Measurements from ENCODE around the gene MYBPHL. TPM values are rescaled to one million over a fixed set of nuclear protein-coding genes. Genes with fewer than 3 reads are reported as not detected.

Gene MYBPHL
- total RNA-seq, 2 donors from 2014 or later = not detected

DNA sequence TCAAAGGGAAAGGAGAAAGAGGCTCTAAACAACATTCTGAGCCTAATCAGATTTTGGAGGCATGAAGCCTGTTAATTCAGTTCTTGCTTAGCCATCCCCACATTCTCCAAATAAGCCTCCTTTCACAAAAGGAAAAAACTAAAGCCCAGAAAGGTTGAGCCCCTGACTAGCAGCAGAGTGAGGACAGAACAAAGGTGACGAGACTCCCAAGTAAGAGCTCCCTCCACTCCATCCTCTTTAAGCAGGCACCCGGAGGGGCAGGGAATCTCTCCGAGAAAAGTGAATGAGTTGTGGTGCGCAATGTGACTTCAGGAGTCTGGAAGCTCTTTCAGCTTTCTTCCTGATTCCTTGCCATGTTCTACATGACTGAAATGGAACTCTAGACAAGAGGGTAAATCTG is 43.4 kb upstream of the MYBPHL start:
- Histone ChIP-seq H3K9ac (ENCODE audit: low read depth in 2 of 2, low read length in 2 of 2) (no peak overlapping the region), H3K9me3 (no peaks in the 10 kb centered on the region), H3K4me1 (peaks cover 3% of the 10 kb centered on the region), H3K27ac (no peak overlapping the region), H3K4me3 (no peak overlapping the region), H3K36me3 (no peaks in the 10 kb centered on the region), H3K27me3 (no peaks in the 10 kb centered on the region)
- intact Hi-C loops (cut with DNase I) = loop anchor here (5.0 kb wide), 1 partner anchor 42 kb away; no protein-coding TSS in a partner anchor
- DNase-seq = no peak
- TF ChIP-seq, protein P1, sequence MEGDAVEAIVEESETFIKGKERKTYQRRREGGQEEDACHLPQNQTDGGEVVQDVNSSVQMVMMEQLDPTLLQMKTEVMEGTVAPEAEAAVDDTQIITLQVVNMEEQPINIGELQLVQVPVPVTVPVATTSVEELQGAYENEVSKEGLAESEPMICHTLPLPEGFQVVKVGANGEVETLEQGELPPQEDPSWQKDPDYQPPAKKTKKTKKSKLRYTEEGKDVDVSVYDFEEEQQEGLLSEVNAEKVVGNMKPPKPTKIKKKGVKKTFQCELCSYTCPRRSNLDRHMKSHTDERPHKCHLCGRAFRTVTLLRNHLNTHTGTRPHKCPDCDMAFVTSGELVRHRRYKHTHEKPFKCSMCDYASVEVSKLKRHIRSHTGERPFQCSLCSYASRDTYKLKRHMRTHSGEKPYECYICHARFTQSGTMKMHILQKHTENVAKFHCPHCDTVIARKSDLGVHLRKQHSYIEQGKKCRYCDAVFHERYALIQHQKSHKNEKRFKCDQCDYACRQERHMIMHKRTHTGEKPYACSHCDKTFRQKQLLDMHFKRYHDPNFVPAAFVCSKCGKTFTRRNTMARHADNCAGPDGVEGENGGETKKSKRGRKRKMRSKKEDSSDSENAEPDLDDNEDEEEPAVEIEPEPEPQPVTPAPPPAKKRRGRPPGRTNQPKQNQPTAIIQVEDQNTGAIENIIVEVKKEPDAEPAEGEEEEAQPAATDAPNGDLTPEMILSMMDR (IDR thresholded peaks at IDR 0.05) = no peak

DNA sequence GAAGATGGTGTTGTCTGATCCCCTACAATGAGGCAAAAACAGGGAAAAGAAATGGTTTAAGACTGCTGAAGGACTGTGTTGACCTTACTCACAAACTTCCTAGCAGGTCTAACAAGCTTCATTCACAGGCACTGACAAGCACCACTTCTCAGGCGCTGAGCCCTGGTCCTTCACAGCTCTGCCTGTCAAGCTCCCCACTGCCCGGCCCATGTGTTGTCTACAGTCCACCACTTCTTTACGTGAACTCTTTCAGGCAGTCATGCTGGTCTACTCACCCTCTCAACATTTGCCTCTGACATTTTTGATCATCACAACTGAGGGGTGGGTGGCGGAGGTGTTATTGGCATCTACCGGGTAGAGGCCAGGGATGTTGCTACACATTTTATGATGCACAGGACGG is 40.7 kb upstream of the MYBPHL start:
- intact Hi-C loops (cut with DNase I) = no loop called here
- Histone ChIP-seq H3K9ac (ENCODE audit: low read depth in 2 of 2, low read length in 2 of 2) (no peak overlapping the region), H3K9me3 (no peaks in the 10 kb centered on the region), H3K27ac (no peak overlapping the region), H3K4me3 (no peak overlapping the region), H3K36me3 (no peaks in the 10 kb centered on the region), H3K27me3 (no peaks in the 10 kb centered on the region), H3K4me1 (peaks cover 3% of the 10 kb centered on the region)
- DNase-seq = no peak
- TF ChIP-seq, protein P1 (IDR thresholded peaks at IDR 0.05) = no peak

DNA sequence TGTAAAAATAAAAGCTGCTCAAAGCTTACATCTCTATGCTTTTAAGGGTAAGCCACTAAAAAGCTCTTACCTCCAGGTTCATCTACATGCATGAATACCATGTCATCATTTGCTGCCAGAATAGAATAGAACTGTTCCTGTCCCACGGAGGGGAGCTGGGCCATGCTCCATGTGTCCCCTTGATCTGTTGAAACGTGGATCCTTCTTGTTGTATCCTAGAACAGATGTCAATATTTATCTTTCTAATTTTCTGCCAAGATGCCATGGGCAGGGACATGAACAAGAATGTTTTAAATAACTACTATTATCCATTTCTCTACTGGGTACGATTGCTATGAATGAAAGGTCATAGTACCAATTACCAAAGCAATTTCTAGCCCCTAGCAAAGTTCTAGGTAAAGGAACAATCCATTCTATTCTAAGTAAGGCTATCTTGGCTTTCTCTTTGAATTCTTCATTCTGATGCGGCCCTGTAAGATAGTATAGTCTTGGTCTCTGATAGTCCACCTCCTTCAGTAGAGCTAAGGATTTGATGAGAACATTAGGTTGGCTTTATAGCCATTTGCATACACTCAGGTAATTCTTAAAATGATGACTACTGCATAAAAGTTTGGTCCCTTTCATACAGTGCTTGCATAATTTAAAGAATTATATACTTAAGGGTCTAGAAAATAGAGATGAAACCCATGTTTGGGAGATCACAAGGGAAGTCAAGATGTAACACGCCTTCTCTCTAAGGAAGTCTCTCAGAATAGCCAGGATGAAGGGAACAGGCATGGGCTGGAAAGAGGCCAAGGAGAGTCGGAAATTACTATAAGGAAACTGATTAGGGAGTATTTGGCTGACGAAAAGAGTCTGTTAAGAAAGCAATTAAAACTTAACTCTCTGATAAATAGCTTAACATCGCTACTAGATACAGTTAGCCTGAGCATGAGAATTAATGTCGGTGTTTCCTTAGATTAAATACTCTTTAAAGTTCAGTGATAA is 35.4 kb upstream of the MYBPHL start:
- intact Hi-C loops (cut with DNase I) = no loop called here
- no peak overlapping the region for H3K27ac ChIP-seq

DNA sequence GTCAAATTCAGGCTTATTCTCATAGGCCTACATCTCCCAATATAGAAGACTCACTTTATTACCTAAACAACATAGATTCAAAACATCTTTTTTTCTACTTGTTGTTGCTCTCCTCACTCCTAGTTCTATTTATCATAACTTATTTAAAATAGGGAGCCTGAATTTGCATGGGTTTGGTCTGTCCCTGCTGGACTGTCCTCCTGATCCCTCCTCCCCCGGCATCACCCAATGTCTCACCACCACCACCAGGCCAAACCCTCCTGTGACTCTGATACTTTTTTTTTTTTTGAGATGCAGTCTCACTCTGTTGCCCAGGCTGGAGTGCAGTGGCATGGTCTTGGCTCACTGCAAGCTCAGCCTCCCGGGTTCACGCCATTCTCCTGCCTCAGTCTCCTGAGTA is 31.8 kb upstream of the MYBPHL start:
- no peaks in the 10 kb centered on the region for H3K4me1 ChIP-seq
- intact Hi-C loops (cut with DNase I) = no loop called here
- H3K9ac ChIP-seq (ENCODE audit: low read depth in 2 of 2, low read length in 2 of 2) = no peak overlapping the region
- no peak for DNase-seq
- H3K27ac ChIP-seq = no peak overlapping the region
- peaks cover 3% of the 10 kb centered on the region for H3K36me3 ChIP-seq
- no peaks in the 10 kb centered on the region for H3K9me3 ChIP-seq
- TF ChIP-seq, protein P1 (IDR thresholded peaks at IDR 0.05) = no peak
- no peak overlapping the region for H3K4me3 ChIP-seq
- no peaks in the 10 kb centered on the region for H3K27me3 ChIP-seq

More for the DNA sequence above, 35.4 kb upstream of the MYBPHL start:
- no peak for DNase-seq
- H3K27me3 ChIP-seq = no peaks in the 10 kb centered on the region
- no peak overlapping the region for H3K4me3 ChIP-seq
- H3K36me3 ChIP-seq = no peaks in the 10 kb centered on the region
- H3K4me1 ChIP-seq = no peaks in the 10 kb centered on the region
- no peak overlapping the region for H3K9ac ChIP-seq (ENCODE audit: low read depth in 2 of 2, low read length in 2 of 2)
- TF ChIP-seq, protein P1 (IDR thresholded peaks at IDR 0.05) = no peak
- H3K9me3 ChIP-seq = no peaks in the 10 kb centered on the region

DNA sequence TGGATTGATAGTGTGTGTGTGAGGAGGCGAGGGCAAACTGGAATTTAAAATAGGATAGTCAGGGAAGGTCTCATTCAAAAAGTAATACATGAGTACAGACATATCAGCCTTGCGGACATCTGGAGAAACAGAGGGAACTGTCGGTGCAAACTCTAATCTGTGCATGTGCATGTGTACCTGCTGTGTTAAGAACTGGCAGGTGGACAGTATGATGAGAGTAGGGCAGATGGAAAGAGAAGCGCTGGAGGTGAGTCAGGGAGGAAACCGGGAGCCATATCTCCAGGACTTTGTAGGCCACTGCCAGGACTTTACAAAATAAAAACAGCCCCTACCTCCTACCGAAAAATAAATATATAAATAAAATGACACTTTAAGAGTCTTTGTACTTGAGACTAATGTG is 31.3 kb upstream of the MYBPHL start:
- no peak overlapping the region for H3K9ac ChIP-seq (ENCODE audit: low read depth in 2 of 2, low read length in 2 of 2)
- no peak overlapping the region for H3K27ac ChIP-seq
- peaks cover 3% of the 10 kb centered on the region for H3K36me3 ChIP-seq
- TF ChIP-seq, protein P1 (IDR thresholded peaks at IDR 0.05) = no peak
- intact Hi-C loops (cut with DNase I) = no loop called here
- no peaks in the 10 kb centered on the region for H3K27me3 ChIP-seq
- no peaks in the 10 kb centered on the region for H3K4me1 ChIP-seq
- no peak overlapping the region for H3K4me3 ChIP-seq
- no peak for DNase-seq
- no peaks in the 10 kb centered on the region for H3K9me3 ChIP-seq

Data from colonic mucosa (tissue), 4 donors.